Measurements from ENCODE around the gene LTBP4. TPM values are rescaled to one million over a fixed set of nuclear protein-coding genes. Genes with fewer than 3 reads are reported as not detected.
"Not testable (repeated sequence)": the region's sequence is repeated elsewhere in the genome, so short reads cannot be mapped to it uniquely, and the experiment has no call there.

The LTBP4 gene
- total and polyA plus RNA-seq, 7 donors, result 31.9 to 206 (median 118) TPM

- no peak overlapping the region for H3K4me3 ChIP-seq
- no peak for DNase-seq
- H3K9me3 ChIP-seq, result no peaks in the 10 kb centered on the region
- peaks cover 10 to 29% (median 25%) of the 10 kb centered on the region in 3 donors for H3K27me3 ChIP-seq
- WGBS, 2 donors, result 74 to 87% methylated on average over 24 of the region's 24 CpGs
- no peaks in the 10 kb centered on the region for H3K4me1 ChIP-seq
- H3K36me3 ChIP-seq, result no peaks in the 10 kb centered on the region
- TF ChIP-seq POLR2AphosphoS5 (IDR thresholded peaks at IDR 0.05) (no peak), CTCF (IDR thresholded peaks at IDR 0.05) (no peak), EP300 (IDR thresholded peaks at IDR 0.05) (no peak), POLR2A (IDR thresholded peaks at IDR 0.05) (no peak)
- intact Hi-C loops (cut with DNase I), result no loop called here
- H3K27ac ChIP-seq, result no peak overlapping the region
Measured at GRCh38 chr19:40556953-40557530, 44.1 kb upstream of the LTBP4 start.

GRCh38 chr19:40559394-40559793 is 41.8 kb upstream of the LTBP4 start:
- DNase-seq, result no peak
- Histone ChIP-seq H3K36me3 (no peaks in the 10 kb centered on the region), H3K4me1 (no peaks in the 10 kb centered on the region), H3K9me3 (no peaks in the 10 kb centered on the region), H3K27me3 (peaks cover 5 to 9% (median 7%) of the 10 kb centered on the region in 3 donors), H3K4me3 (no peak overlapping the region), H3K27ac (no peak overlapping the region)
- TF ChIP-seq EP300 (IDR thresholded peaks at IDR 0.05) (no peak), POLR2AphosphoS5 (IDR thresholded peaks at IDR 0.05) (no peak), POLR2A (IDR thresholded peaks at IDR 0.05) (no peak), CTCF (IDR thresholded peaks at IDR 0.05) (no peak)
- intact Hi-C loops (cut with DNase I), result no loop called here
- WGBS, 2 donors, result 70 to 81% methylated on average over 3 of the region's 3 CpGs

GRCh38 chr19:40560092-40560507 is 41.1 kb upstream of the LTBP4 start:
- no peak for DNase-seq
- Histone ChIP-seq H3K27me3 (peaks cover 0 to 8% (median 2%) of the 10 kb centered on the region in 3 donors), H3K4me3 (no peak overlapping the region), H3K4me1 (no peaks in the 10 kb centered on the region), H3K27ac (no peak overlapping the region), H3K9me3 (no peaks in the 10 kb centered on the region), H3K36me3 (no peaks in the 10 kb centered on the region)
- intact Hi-C loops (cut with DNase I), result no loop called here
- TF ChIP-seq POLR2A (IDR thresholded peaks at IDR 0.05) (no peak), EP300 (IDR thresholded peaks at IDR 0.05) (no peak), CTCF (IDR thresholded peaks at IDR 0.05) (no peak), POLR2AphosphoS5 (IDR thresholded peaks at IDR 0.05) (no peak)
- 44 to 63% methylated on average over 20 of the region's 20 CpGs for WGBS, 2 donors

GRCh38 chr19:40561947-40562346 is 39.2 kb upstream of the LTBP4 start:
- no peak for DNase-seq
- TF ChIP-seq CTCF (IDR thresholded peaks at IDR 0.05) (no peak), POLR2AphosphoS5 (IDR thresholded peaks at IDR 0.05) (no peak), EP300 (IDR thresholded peaks at IDR 0.05) (no peak), POLR2A (IDR thresholded peaks at IDR 0.05) (no peak)
- H3K4me3 ChIP-seq, result no peak overlapping the region
- H3K9me3 ChIP-seq, result no peaks in the 10 kb centered on the region
- H3K4me1 ChIP-seq, result no peaks in the 10 kb centered on the region
- WGBS, 2 donors, result 63 to 69% methylated on average over 4 of the region's 4 CpGs
- peaks cover 3 to 22% (median 19%) of the 10 kb centered on the region in 3 donors for H3K27me3 ChIP-seq
- H3K36me3 ChIP-seq, result no peaks in the 10 kb centered on the region
- no peak overlapping the region for H3K27ac ChIP-seq
- intact Hi-C loops (cut with DNase I), result no loop called here

GRCh38 chr19:40564535-40564934 is 36.6 kb upstream of the LTBP4 start:
- H3K9me3 ChIP-seq; DNase-seq; intact Hi-C loops (cut with DNase I); H3K27ac ChIP-seq; H3K4me3 ChIP-seq; H3K36me3 ChIP-seq: not testable (repeated sequence)
- peaks cover 0 to 11% (median 9%) of the 10 kb centered on the region in 4 donors for H3K4me1 ChIP-seq
- H3K27me3 ChIP-seq, result peaks cover 14 to 42% (median 32%) of the 10 kb centered on the region in 3 donors
- 89 to 97% methylated on average over 1 of the region's 1 CpG for WGBS, 2 donors

All from sigmoid colon (tissue), 7 donors.